22Rv1 (cell line): ENCODE results near the gene SPNS3.

Experiments used
- H3K27ac ChIP-seq: fragments of 450-650 bp; 2 replicates; pipeline ENCODE4 v1.5.1; 2017
- CTCF ChIP-seq: fragments of 450-650 bp; IDR thresholded peaks from 2 replicates; pipeline ENCODE4 v1.5.1; 2017; ENCODE audit warnings: mild to moderate bottlenecking
- ZFX ChIP-seq: fragments of 450-650 bp; IDR thresholded peaks from 2 replicates; pipeline ENCODE4 v1.6.1; 2017; ENCODE audit warnings: antibody characterized with exemption, borderline replicate concordance

SPNS3 gene

GRCh38 chr17:4511199-4511932, 77.6 kb downstream of the SPNS3 start:
- TF ChIP-seq CTCF (no peak), ZFX (no peak)

GRCh38 chr17:4512156-4513112, 78.7 kb downstream of the SPNS3 start:
- TF ChIP-seq CTCF (no peak), ZFX (no peak)
- H3K27ac ChIP-seq: no peak overlapping the region

More at GRCh38 chr17:4511199-4511932, 77.6 kb downstream of the SPNS3 start:
- no peak overlapping the region for H3K27ac ChIP-seq

GRCh38 chr17:4513113-4514032, 79.6 kb downstream of the SPNS3 start:
- H3K27ac ChIP-seq: no peak overlapping the region
- TF ChIP-seq CTCF (no peak), ZFX (no peak)

- H3K27ac ChIP-seq: no peak overlapping the region
- TF ChIP-seq CTCF: no peak
- no peak for TF ChIP-seq ZFX
Observed at GRCh38 chr17:4514206-4514605, 80.5 kb downstream of the SPNS3 start.

GRCh38 chr17:4514779-4515178, 81.0 kb downstream of the SPNS3 start:
- no peak for TF ChIP-seq ZFX
- no peak for TF ChIP-seq CTCF
- H3K27ac ChIP-seq: no peak overlapping the region

GRCh38 chr17:4515501-4515900, 81.8 kb downstream of the SPNS3 start:
- TF ChIP-seq ZFX (no peak), CTCF (no peak)
- H3K27ac ChIP-seq: no peak overlapping the region
